ENCODE measurements around the gene UBE2J2.

UBE2J2 gene

DNA sequence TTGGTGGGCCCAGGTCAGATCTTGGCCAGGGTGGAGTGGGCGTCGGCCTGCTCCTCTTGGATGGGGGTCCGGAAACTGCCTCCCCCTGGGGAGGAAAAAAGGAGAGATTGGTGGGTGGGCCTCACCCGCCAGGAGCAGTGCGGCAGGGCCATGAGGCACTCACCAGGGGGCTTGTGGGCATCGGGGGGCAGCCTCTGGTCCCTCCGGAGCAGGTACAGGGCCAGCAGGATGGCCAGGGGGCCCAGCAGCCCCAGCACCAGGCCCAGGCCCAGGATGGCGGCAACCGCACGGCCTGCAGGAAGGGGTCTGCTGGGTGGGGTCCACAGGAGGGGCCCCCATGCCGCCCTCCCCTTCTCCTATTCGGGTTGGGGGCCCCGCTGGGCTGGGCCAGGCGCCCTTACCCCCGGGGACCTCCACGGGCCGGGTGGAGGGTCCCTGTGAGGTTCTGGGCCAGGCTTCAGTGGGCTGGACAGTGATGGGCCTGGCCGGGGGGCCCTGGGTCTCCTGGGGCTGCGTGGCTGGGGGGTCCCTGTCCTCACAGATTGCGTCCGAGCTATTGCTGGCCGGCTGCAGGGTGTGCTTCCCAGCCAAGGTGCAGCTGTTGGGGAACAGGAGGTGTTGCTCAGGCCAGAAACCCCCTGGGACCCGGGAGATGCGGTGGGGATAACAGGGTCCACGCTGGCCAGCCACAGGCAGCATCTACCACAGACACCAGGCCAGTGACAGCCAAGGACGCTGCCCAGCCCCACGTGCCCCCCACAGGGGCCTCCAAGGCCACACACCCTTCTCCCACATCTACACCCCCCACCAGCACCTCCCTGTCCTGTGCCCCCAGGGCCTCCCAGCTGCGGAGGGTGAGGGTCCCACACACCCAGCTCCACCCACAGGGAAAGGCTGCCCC is 61.9 kb downstream of the UBE2J2 start:
- DNase-seq (ENCODE audit: low read depth) = no peak

DNA sequence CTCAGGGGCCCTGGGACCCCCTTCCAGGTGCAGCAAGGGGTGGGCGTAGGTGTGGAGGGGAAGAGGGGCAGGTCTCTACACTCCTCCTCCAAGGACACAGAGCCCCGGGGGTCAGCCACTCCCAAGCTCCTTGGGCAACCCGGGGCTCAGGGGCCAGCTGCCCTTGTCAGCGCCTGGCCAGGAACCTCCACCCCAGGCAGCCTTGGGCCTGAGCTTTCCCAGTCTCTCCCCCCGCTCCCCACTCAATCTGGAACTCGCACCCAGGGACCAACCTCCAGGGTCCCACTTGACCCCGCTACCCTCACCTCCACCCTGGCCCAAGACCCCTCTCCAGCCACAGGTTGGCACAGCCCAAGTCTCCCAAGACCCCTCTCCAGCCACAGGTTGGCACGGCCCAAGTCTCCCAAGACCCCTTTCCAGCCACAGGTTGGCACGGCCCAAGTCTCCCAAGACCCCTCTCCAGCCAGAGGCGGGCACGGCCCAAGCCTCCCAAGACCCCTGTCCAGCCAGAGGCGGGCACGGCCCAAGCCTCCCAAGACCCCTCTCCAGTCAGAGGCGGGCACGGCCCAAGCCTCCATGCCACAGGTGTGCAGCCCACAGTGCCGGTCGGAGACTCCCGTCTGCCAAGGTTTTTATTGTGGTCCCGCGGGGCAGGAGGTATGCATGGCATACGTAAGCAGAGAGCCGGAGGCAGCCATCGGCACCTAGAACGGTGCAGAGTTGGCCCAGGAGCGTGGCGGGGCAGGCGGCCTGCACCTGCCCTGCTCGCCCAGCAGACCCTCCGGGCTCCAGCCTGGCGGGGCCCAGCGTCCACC is 62.7 kb downstream of the UBE2J2 start:
- no peak for DNase-seq (ENCODE audit: low read depth)

DNA sequence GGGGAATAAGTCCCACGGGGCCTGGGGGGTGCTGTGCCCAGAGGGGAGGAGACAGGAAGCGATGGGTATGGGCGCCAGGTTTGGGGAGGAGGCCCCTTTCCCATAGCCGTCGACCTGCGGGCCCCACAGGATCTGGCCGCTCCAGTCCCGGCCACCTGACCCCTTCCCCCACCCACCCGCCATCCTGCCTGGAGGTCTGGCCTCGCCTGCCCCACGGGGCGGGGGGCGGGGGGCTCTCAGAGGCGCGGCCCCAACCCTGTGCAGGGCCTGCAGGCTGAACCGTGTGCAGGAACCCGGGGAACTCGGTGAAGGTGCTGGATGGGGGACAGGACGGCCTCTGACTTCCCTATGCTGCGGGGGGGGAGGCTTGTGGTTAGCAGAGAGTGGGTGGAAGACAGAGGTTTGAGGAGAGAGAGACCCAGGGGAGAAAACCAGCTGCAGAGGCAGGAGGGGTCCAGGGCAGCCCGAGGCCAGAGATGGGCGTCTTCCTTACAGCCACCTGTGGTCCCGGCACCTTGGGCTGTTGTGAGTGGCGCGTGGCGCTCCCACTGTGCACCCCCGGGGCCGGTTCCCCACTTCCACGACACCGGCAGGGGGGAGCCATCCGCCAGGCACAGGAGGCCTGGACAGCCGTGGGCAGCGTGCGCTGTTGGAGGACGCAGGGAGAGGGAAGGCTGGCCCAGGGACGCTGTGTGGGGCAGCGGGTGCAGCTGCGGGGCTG is 64.8 kb downstream of the UBE2J2 start:
- DNase-seq (ENCODE audit: low read depth) = no peak

DNA sequence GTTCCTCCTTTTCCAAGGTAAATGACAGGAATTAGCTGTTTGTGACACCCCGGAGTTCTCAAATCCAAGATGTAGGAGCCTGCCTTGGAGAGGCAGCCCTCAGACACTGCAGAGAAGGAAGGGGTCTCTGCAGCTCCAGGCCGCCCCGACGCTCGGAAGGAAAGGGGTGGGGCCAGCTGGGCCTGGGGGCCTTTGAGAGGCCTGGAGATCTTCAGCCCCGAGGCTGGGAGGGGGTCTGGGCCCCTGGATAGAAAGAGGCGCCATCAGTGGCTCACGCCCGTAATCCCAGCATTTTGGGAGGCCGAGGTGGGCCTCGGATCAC is 66.1 kb downstream of the UBE2J2 start:
- no peak for DNase-seq (ENCODE audit: low read depth)

DNA sequence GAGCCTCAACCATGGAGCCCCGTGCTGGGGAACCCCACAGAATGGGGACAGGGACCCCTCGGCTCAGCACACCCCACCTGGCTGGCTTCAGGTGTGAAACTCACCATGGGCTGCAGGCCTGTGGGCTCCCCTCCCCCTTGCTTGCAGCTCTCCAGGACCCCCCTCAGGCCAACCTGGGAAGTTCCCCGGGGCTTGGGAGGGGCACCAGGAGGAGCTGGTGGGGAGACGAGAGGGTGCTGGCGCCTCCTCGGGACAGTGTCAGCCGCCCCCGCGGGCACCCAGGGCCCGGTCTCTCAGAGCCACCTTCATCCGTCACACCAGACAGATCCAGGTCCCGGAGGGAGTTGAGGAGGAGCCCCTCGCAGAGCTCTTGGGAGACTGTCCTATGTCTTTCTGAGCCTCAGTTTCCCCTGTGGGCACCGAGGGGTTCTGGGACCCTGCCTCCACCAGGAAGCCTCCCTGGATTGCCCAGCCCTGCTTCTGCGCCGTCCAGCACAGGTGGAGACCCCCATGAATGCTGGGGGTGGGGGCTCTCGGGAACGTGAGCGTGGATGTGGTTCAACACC is 66.6 kb downstream of the UBE2J2 start:
- no peak for DNase-seq (ENCODE audit: low read depth)

DNA sequence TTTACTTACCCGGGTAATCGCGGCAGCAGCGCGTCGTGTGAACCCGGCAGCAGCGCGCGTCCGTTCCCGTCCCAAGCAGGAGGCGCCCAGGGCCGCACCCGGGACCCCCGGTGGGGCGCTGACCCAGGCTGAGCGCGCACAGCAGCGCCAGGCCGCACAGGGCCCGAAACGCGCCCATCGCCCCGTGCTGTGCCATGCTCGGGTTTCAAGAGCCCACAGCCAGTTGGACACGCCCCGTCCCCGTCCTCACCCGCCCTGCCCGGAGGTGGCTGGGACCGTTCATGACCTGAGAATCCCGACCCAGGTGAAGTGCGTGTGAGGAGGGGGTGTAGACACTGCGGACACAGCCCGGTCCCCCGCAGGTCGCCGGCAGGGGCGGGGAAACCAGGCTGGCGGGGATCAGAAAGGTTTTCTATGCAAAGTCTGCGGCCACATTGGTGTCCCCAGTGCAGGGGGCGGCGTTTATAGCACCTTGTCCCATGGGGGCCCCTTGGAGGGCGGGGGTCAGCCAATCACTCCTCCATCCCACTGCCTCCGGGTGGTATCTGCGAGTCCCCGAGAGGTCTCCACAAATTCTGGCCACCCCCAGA is 67.2 kb downstream of the UBE2J2 start, which contains the start of gene TNFRSF18:
Gene TNFRSF18 (minus strand): TSS at position 217 of the 590 bp plus-strand sequence. CDS start 21 bp downstream, at position 196.
- no peak for DNase-seq (ENCODE audit: low read depth)

DNA sequence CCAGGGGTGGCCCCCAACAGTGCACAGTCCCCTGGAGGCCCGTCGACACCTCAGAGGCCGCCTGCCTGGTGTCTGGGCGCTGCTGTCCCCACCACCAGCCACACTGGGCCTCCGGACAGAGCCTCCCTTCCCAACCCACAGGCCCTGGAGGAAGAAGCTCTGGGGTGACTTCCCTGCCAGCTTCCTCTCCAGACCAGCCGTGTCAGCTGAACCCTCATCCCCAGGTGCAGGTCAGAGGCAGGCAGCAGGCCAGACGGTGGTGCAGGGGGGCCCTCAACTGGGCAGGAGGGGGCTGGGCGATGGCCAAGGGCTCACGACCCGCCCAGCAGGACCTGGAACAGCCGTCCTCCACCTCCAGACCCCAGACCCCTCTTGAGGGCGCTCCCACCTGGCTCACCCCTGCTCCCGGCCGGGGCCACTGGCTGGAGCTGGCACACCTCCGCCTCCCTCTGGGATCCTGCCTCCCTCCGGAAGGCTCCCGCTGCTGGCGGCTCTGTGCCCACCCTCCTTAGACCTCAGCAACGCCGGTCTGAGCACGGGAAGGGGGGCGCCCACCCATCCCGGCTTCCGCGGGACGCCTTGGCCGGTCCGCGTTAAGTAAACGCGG is 67.8 kb downstream of the UBE2J2 start:
- DNase-seq (ENCODE audit: low read depth) = no peak

DNA sequence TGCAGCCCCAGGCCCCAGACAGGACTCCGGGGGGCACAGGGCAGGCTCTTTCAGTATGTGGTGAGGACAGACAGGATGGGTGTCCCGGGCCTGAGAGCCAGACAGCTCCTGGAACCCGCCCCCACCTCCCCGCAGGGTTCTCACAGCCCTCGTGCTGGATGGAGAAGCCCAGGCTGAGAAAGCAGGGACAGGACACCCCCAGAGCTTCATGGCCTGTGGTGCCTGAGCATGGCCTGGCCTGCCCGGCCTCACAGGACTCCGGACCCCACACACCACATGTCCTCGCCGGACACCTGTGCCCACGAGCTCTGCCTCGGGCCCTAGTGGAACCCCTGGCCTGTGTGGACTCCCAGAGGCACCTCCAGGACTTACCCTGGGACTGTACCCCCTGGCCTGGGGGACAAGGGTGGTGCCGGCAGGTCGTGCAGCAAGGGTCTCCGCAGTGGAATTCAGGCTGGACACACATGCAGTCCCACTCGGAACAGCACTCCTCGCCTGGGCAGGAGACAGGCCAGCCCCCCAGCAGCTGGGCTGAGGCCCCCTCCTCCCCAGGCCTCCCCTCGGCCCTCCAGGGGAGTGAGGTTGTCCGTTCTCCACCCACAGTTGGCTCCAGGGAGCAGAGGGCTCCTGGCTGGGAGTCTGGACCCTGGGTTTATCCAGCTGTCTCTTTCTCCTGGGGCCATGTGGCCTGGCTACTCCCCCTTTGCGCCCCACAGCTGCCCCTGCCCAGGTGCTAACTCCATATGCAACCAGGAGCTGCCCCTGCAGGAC is 68.5 kb downstream of the UBE2J2 start:
- no peak for DNase-seq (ENCODE audit: low read depth)

DNA sequence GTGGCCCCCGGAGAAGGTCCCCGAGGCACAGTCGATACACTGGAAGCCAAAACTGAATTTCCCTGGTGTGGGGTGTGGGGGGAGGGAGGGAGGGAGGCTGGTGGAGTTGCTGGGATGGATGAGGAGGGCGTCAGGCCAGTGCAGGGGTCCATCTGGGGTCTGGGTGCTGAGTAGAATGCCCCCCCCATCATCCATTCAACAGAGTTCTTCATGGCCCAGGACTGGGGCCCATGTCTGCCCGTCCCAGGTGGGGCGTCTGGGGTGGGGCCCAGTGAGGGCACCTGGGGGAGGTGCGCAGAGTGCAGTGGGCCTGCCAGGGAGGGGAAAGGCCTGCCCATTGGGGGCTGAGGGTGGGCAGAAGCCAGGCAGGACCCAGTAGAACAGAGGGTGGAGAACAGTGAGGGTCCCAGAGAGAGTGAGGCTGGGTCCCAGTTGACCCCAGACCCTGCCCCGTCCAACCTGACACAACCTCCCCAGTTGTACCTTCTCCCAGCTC is 69.2 kb downstream of the UBE2J2 start:
- DNase-seq (ENCODE audit: low read depth) = no peak

Data from activated T-cell treated with anti-CD3 and anti-CD28 coated beads for 1 hour (primary cell).